NCI-H748 (cell line): Measurements from ENCODE around the gene SHLD2.
A peak's percentile ranks its signal among the peaks of the same experiment; 100 is the strongest.
"Not testable (repeated sequence)": the region's sequence is repeated elsewhere in the genome, so short reads cannot be mapped to it uniquely, and the experiment has no call there.

Experiments
- DNase-seq: peaks from one replicate; lab custom pipeline; 2025; ENCODE audit not compliant: unreplicated experiment; lab: John Stamatoyannopoulos, UW

Gene SHLD2

DNA sequence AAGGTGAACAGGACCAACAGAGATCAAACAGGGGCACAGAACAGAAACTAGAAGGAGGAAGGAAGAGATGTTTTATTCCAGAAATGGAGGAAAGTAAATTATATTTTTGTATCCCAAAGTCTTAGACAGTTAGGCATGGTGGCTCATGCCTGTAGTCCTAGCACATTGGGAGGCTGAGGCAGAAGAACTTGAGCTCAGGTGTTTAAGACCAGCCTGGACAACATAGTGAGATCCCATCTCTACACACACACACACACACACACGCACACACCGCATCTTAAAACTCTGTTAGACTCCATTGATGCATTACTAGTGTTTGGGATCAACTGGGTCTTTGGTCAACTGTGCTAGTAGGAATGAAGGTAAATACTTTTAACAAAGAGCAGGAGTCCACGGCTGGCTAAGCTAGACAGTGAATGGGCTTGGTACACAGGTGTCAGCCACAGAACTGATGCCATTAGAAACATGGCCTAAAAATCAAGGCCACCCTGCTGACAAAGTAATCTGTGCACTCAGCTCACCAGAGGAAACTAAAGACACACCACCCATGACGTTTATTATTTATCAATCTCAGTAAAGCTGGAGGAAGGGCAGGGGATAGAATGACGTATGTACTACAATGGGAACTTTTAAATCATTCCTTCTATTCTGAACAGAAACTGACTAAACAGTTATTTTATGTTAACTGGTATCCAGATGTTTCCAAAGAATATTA lies 11.3 kb upstream of the SHLD2 start:
- not testable (repeated sequence) for DNase-seq

DNA sequence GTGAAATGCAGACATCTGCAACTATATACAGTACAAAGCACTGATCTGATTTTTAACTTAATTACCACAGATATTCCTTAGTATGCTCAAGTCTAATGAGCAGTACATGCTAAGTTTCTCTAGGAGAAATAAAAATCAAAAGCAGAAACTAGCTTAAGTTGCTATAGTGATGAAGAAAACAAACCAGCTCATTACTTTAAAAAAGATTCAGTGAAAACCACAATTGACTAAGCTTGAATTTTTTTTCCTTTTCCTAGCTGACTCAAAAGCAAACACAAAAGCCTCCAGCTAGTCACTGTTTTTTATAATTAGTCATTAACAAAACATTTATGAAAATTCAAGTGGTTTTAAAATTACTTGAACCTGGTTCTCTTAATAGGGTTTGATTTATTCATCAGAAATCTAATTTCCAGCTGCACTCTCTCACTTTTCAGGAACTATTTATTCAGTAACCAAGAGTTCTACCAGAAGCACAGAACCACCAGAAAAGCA lies 10.7 kb upstream of the SHLD2 start:
- not testable (repeated sequence) for DNase-seq

DNA sequence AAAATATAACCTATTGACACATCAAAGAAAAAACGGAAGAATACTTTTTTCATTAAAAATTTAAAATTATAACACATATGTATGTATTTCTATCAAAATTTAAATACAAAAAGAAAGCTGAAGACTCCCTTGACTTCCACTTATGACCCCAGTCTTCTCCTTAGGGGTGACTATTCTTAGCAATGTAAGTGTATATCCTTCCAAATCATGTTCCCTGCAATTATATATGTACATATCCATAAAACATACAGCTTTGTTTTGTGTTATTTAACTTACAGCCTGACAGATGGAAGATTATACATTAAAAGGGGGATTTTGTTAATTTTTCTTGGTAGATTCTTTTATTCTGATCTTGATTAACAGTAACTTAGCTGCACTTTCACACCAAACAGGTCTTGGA lies 9.5 kb upstream of the SHLD2 start:
- no peak for DNase-seq

DNA sequence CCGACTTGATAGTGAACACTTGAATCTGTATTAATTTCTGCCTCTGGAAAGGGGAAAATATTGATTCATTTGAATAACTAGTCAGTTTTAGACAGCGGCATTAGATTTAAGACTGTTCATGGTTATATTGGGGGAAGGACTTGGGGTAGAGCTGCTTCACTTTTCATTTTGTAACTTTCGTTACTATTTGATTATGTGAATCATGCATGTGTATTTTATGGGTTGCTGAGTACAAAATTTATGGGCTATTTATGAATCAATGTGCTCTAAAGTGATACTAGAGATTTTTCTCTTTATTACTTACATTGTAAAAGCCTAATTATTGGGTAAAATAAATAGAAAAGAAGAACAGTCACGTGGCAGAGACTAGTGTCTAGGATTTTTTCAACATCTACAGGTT lies 5.3 kb upstream of the SHLD2 start:
- no peak for DNase-seq

GRCh38 chr10:87090779-87091178 lies 4.2 kb upstream of the SHLD2 start:
- DNase-seq: no peak

DNA sequence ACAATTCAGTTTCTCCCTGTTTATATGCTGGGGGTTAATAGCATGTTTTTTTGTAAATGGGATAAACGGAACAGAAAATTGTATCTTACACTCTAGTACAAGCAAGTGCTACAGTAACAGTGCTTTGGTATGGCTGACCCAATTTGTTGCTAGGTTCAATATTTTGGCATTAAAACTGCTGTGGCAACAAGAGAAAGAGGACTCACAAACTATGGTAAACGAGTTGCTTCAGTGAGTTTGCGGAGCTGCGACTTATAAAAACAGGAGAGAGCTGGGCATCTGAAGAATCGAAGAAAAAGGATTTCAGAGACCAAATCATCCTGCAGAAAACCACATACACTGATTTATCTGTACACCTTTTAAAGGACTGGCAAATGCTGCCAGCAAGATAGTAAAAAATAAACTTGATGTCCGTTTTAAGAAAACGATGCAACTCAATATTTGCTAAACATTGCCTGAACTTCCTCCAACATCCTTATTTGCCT lies 2.6 kb upstream of the SHLD2 start:
- DNase-seq: peak; percentile 19

DNA sequence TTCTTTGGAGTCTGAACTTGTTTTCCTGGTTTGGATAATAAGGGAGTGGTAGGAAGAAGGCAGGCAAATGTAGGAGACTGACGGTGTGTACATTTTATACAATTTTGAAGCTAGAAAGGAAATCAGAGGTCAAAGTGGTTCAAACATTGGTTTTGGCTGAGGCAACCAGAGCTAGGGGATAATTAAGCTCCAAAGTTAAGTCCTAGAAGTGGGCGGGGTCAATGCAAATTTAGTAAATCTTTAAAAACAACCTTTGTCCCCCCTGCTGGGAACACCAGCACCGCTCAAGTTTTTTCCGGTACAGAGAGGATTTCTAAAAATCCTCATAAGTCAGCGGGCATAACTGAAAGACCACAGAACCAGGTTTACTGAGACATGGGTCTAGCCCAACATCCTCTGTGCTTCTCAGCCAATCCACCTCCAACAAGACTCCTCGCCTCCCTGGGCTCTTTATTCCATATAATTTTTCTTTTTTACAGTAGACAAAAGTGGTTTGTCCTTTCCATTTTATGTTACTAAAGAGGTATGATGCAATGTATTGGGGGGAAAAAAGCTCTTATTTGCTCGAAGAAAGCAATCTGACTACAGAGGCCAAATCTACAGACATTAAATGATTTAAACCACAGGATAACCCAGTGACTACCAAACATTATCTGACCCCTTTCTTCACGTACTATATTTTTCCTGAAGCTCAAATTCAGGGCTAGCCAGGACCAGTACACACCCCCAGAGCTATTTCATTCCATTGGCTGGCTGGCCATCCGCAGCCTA lies 2.0 kb upstream of the SHLD2 start:
- peak; percentile 22 for DNase-seq

GRCh38 chr10:87093632-87094372 lies 1.2 kb upstream of the SHLD2 start:
- DNase-seq: peak; percentile 51

DNA sequence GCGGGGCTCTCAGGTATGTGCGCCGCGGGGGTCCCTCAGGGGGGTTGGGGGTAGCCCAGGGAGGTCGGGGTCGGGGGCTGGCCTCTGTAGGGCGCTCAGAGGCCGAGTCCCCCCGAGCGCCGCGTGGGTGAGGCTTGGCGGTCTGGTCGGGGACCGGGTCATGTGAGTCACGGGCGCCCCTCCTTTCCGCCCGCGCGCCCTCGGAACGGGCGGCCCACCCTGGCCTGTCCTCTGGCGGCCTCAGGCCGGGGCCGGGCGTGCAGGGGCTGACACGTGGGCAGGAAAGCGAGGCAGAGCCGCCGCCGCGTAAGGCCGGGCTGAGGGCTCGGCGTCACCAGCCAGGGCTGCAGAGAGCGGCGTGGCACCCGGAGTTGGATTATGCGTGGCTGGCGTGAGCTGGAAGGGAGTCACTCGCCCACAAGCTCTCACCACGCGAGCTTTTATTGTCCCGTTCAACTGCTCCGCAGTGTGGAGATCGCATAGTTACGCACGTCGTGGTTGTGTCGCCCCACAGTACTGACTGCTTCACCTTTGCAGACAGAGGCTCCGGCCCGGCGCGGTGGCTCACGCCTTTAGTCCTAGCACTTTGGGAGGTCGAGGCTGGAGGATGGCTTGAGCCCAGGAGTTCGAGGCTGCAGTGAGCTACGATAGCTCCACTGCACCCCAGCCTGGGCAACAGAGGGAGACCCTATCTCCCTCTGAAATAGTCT lies 385 bp downstream of the SHLD2 start:
- DNase-seq: peak; percentile 56

DNA sequence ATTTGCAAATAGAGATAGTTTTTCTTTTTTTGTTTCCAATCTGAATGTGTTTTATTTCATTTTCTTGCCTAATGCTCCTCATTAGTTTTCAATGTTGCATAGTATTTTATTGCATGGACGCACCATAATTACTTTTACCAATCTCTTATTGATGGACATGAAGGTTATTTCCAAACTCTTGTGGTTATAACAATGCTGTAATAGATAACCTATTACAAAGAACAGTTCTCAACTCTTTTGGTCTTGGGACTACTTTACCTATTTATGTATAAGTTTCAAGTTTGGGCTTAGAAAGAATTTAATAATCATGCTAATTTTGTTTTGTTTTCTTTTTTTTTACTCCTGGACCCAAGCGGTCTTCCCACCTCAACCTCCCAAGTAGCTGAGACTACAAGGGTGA lies 7.0 kb downstream of the SHLD2 start:
- DNase-seq: no peak

- not testable (repeated sequence) for DNase-seq
These were observed 9.7 kb downstream of the SHLD2 start for GRCh38 chr10:87104727-87105126.

GRCh38 chr10:87105446-87106124 lies 10.6 kb downstream of the SHLD2 start:
- DNase-seq: no peak

DNA sequence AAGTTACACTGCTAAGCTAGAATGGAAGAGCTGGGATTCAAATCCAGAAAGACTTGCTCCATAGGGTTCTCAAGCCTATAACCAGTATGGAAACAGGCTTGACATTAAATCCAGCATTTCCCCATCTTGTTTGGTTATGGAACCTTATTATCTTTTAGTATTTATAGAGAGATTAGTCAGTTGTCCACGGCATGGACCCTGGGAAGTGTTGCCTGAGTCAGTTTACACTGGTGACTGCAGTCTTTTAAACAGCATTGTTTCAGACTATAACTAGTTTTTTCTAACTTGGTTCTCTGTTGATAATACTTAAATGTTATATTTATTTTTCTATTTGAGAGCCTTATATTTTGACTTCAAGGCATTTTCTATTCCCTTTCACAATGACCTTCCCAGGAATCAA lies 23.1 kb downstream of the SHLD2 start:
- DNase-seq: not testable (repeated sequence)

GRCh38 chr10:87119029-87119428 lies 24.0 kb downstream of the SHLD2 start:
- not testable (repeated sequence) for DNase-seq

DNA sequence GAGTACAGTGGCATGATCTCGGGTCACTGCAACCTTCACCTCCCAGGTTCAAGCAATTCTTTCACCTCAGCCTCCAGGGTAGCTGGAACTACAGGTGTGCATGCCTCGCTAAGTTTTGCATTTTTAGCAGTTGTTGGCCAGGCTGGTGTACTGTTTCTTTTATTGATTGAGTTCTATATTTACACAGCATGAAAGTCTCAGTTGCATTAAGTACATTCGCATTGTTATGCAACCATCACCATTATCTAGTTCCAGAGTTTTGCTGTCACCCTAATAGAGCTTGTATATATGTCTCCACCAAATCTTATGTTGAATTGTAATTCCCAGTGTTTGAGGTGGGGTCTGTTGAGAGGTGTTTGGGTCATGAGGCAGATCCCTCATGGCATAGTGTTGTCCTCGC lies 28.3 kb downstream of the SHLD2 start:
- DNase-seq: not testable (repeated sequence)

DNA sequence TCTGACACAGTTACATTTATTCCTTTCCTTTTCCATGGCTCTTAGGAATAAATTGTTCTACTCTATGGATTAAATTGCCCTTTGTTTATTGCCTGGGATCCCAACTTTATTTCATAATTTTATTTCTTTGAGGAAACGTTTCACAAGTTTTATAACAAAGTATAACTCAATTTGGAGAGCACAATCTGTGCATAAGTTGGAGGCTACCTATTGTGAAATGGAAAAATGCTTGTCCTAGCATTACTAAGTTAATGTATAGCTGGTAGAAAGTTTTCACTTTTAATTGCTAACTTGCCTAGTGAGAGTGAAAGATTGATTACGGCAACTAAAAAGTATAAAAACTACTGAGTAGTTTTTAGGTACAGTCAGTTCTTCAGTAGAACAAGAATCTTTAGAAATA lies 32.0 kb downstream of the SHLD2 start:
- not testable (repeated sequence) for DNase-seq

DNA sequence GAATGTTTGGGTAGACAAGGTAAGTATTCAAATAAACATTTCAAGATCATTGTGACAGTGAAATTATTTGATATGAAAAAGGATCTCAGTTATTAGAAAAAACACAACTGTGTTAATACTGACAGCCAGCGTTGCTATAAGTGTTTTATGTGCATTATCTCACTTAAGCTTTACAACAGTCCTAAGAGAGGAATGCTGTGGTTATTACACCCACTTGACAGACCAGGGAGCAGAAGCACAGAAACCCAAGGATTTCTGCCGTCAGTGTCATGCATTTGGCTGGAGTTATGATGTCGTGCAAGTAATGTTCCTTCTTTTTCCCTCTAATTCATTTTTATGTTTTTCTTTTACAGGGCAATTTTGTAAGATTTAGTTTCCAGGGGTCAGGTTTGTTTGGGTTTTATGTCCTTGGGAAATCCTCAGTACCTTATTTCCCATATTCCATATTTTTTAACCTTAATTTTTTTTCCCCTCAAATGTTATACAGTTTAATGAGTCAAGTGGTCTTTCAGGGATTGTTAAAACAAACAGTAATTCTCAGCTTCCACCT lies 32.7 kb downstream of the SHLD2 start:
- DNase-seq: not testable (repeated sequence)

DNA sequence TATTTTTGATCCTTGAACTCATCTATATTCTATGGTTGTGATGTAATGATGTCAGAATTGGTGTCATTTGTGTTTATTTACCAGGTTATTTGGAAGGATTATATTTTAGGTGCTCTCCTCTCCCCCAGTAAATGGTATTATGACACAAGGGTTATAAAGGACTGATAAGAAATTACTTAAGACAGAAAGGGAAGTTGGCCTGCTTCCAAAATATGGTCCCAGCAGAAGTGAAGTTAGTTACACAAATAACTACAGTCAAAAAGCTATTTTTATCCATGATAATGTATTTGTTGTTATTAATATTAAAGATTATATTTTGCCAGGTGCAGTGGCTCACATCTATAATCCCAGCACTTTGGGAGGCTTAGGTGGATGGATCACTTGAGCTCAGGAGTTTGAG lies 37.2 kb downstream of the SHLD2 start:
- not testable (repeated sequence) for DNase-seq

GRCh38 chr10:87133936-87134335 lies 38.9 kb downstream of the SHLD2 start:
- not testable (repeated sequence) for DNase-seq

- not testable (repeated sequence) for DNase-seq
These were observed 39.4 kb downstream of the SHLD2 start for GRCh38 chr10:87134440-87134839.
